HCT116 (cell line): ENCODE measurements around the gene GIMD1. TPM values are rescaled to one million over a fixed set of nuclear protein-coding genes. Genes with fewer than 3 reads are reported as not detected.

Experiments used
- ATAC-seq: fragments of 200-7000 bp; cut with Tn5 transposase; 2 replicates; pipeline ENCODE4 v1.9.1; 2020; ENCODE audit warnings: mild to moderate bottlenecking, moderate library complexity
- BruUV-seq: library from RNA; stranded (reverse); fragments of 400-500 nt; replicated peaks from 2 replicates; lab custom pipeline; 2021; lab: Mats Ljungman, UMichigan
- CTCF ChIA-PET: fragments of 300-600 bp; sonication (Branson Sonifier 250); formaldehyde crosslinking; loops from one replicate; lab custom pipeline; 2021; ENCODE audit warnings: antibody characterized with exemption; lab: Charles Lee
- POLR2A ChIA-PET: fragments of 300-600, 350-600 bp; sonication (Branson Sonifier 250); formaldehyde crosslinking; loops from one replicate; lab custom pipeline; 2021; ENCODE audit warnings: antibody characterized with exemption; lab: Charles Lee
- RAD21 ChIA-PET, 2 experiments: fragments of 300-600 bp; sonication (Branson Sonifier 250); formaldehyde crosslinking; loops; one replicate each; lab custom pipeline; 2023; ENCODE audit warnings: low total read pairs in 2 of 2; ENCODE audit not compliant: uncharacterized antibody in 2 of 2, unreplicated experiment in 2 of 2, low non-redundant PET in 1 of 2; lab: Charles Lee
- DNase-seq: peaks from one replicate; pipeline ENCODE4 v3.0.0-alpha.2; 2010; ENCODE audit warnings: low read depth, low spot score
- H2AFZ ChIP-seq: fragments of 200-600 bp; shearing (Covaris generic), sonication (generic); 2 replicates; pipeline ENCODE4 v1.6.1; 2017; ENCODE audit warnings: low read depth, mixed run types, mixed read lengths, antibody characterized with exemption, low read length; ENCODE audit not compliant: poor library complexity, severe bottlenecking
- H3K27ac ChIP-seq: 2 replicates; pipeline ENCODE4 v1.5.1; 2012; ENCODE audit warnings: low read depth, low read length
- H3K27me3 ChIP-seq: fragments of 200-600 bp; sonication (generic); 2 replicates; pipeline ENCODE4 v1.6.1; 2016; ENCODE audit warnings: mixed run types, low read length, mixed read lengths; ENCODE audit not compliant: insufficient read depth
- H3K36me3 ChIP-seq, 2 experiments: fragments of 200-500 bp in 1 of 2; fragments of 200-600 bp in 1 of 2; sonication (Bioruptor generic) in 1 of 2; sonication (generic) in 1 of 2; 2 replicates each; pipeline versions ENCODE4 v1.5.1 to v1.6.1; 2014 to 2016; ENCODE audit warnings: low read length in 2 of 2, inconsistent platforms in 1 of 2, mixed read lengths in 1 of 2, mixed run types in 1 of 2; ENCODE audit not compliant: insufficient read depth in 2 of 2, control insufficient read depth in 1 of 2
- H3K4me1 ChIP-seq, 2 experiments: fragments of 200-600 bp in 1 of 2; sonication (generic) in 1 of 2; 2 replicates each; pipeline versions ENCODE4 v1.5.1 to v1.6.1; 2012 to 2017; ENCODE audit warnings: low read length in 2 of 2, inconsistent platforms in 1 of 2, mild to moderate bottlenecking in 1 of 2, mixed read lengths in 1 of 2, mixed run types in 1 of 2, moderate library complexity in 1 of 2; ENCODE audit not compliant: insufficient read depth in 2 of 2, control insufficient read depth in 1 of 2
- H3K4me2 ChIP-seq: fragments of 200-600 bp; sonication (generic); 2 replicates; pipeline ENCODE4 v1.6.1; 2017; ENCODE audit warnings: mixed run types, low read length, mixed read lengths
- H3K4me3 ChIP-seq, 2 experiments: fragments of 200-600 bp in 1 of 2; sonication (generic) in 1 of 2; replicated peaks in 1 of 2; 2 replicates each; pipeline ENCODE4 v1.5.1; 2011 to 2016; ENCODE audit warnings: low read length in 2 of 2, control low read depth in 1 of 2, low read depth in 1 of 2, mild to moderate bottlenecking in 1 of 2, mixed read lengths in 1 of 2, mixed run types in 1 of 2
- H3K79me2 ChIP-seq: fragments of 200-600 bp; sonication (generic); 2 replicates; pipeline ENCODE4 v1.6.1; 2017; ENCODE audit warnings: mild to moderate bottlenecking, mixed run types, low read length, moderate library complexity, mixed read lengths; ENCODE audit not compliant: insufficient read depth
- H3K9ac ChIP-seq: fragments of 200-600 bp; sonication (generic); 2 replicates; pipeline ENCODE4 v1.6.1; 2016; ENCODE audit warnings: low read length, mixed read lengths
- H3K9me2 ChIP-seq: fragments of 200-600 bp; sonication (generic), shearing (Covaris generic); 2 replicates; pipeline ENCODE4 v1.6.1; 2017; ENCODE audit warnings: mixed run types, mild to moderate bottlenecking, moderate library complexity; ENCODE audit not compliant: insufficient read depth
- H3K9me3 ChIP-seq, 2 experiments: fragments of 200-500 bp in 1 of 2; fragments of 200-600 bp in 1 of 2; sonication (Bioruptor generic) in 1 of 2; sonication (generic) in 1 of 2; 2 replicates each; pipeline ENCODE4 v1.6.1; 2014 to 2017; ENCODE audit warnings: low read length in 2 of 2, mixed read lengths in 2 of 2, inconsistent platforms in 1 of 2, low read depth in 1 of 2, mild to moderate bottlenecking in 1 of 2, mixed run types in 1 of 2, moderate library complexity in 1 of 2; ENCODE audit not compliant: control insufficient read depth in 1 of 2, insufficient read depth in 1 of 2
- H4K20me1 ChIP-seq: fragments of 200-600 bp; sonication (generic), shearing (Covaris generic); 2 replicates; pipeline ENCODE4 v1.6.1; 2017; ENCODE audit warnings: mixed run types, mild to moderate bottlenecking, moderate library complexity; ENCODE audit not compliant: insufficient read depth
- CTCF ChIP-seq, 3 experiments: fragments of 200-600 bp in 1 of 3; sonication (generic) in 1 of 3; IDR thresholded peaks in 2 of 3; conservative IDR thresholded peaks in 1 of 3; 2 replicates each; pipeline ENCODE4 v1.5.1; 2012 to 2017; ENCODE audit warnings: low read depth in 2 of 3, low read length in 2 of 3, antibody characterized with exemption in 1 of 3, borderline replicate concordance in 1 of 3, control low read depth in 1 of 3, mild to moderate bottlenecking in 1 of 3, mixed read lengths in 1 of 3, mixed run types in 1 of 3, moderate library complexity in 1 of 3; ENCODE audit not compliant: insufficient read depth in 1 of 3
- EZH2 ChIP-seq: fragments of 200-600 bp; sonication (generic); IDR thresholded peaks from 2 replicates; pipeline ENCODE4 v1.6.1; 2017; ENCODE audit warnings: antibody characterized with exemption, mixed run types
- EZH2phosphoT487 ChIP-seq: fragments of 200-600 bp; IDR thresholded peaks from 2 replicates; pipeline ENCODE4 v1.6.1; 2018; ENCODE audit warnings: antibody characterized with exemption, borderline replicate concordance
- FOSL1 ChIP-seq: IDR thresholded peaks from 2 replicates; pipeline ENCODE4 v1.6.1; 2012; ENCODE audit warnings: low read depth
- JUND ChIP-seq: IDR thresholded peaks from 2 replicates; pipeline ENCODE4 v1.6.1; 2012
- MAX ChIP-seq: IDR thresholded peaks from 2 replicates; pipeline ENCODE4 v1.6.1; 2012
- POLR2AphosphoS5 ChIP-seq: IDR thresholded peaks from 2 replicates; pipeline ENCODE4 v1.6.1; 2011; ENCODE audit warnings: mild to moderate bottlenecking, low read depth, low read length, moderate library complexity
- REST ChIP-seq: IDR thresholded peaks from 2 replicates; pipeline ENCODE4 v1.6.1; 2012; ENCODE audit warnings: low read depth
- SIN3A ChIP-seq: IDR thresholded peaks from 2 replicates; pipeline ENCODE4 v1.6.1; 2012; ENCODE audit warnings: low read depth
- SP1 ChIP-seq: IDR thresholded peaks from 2 replicates; pipeline ENCODE4 v1.6.1; 2012; ENCODE audit warnings: low read depth
- SRF ChIP-seq: IDR thresholded peaks from 2 replicates; pipeline ENCODE4 v1.6.1; 2012; ENCODE audit warnings: low read depth
- TCF7L2 ChIP-seq: IDR thresholded peaks from 2 replicates; pipeline ENCODE4 v1.7.0; 2011; ENCODE audit warnings: borderline replicate concordance, inconsistent platforms; ENCODE audit not compliant: insufficient read depth, insufficient read length; ENCODE audit errors: extremely low read depth
- ZBTB33 ChIP-seq: IDR thresholded peaks from 2 replicates; pipeline ENCODE4 v1.6.1; 2011; ENCODE audit warnings: mild to moderate bottlenecking, low read length, moderate library complexity; ENCODE audit not compliant: insufficient replicate concordance; ENCODE audit errors: extremely low read depth
- ZFX ChIP-seq: fragments of 450-650 bp; IDR thresholded peaks from 2 replicates; pipeline ENCODE4 v1.6.1; 2017
- ZNF274 ChIP-seq: fragments of 200-500 bp; sonication (Bioruptor generic); IDR thresholded peaks from 2 replicates; pipeline ENCODE4 v1.6.1; 2014; ENCODE audit warnings: mild to moderate bottlenecking, low read depth, low read length, inconsistent platforms
- intact Hi-C: fragments of 100-400 bp; cut with micrococcal nuclease; formaldehyde crosslinking; loops from 2 replicates; pipeline ENCODE4 v1.10.0; 2022
- total RNA-seq: library from RNA; stranded (reverse); gene quantifications from one replicate; pipeline ENCODE4 v1.2.1, GENCODE V29; 2021; ENCODE audit not compliant: unreplicated experiment

The GIMD1 gene
- total RNA-seq, 1 experiment from 2014 or later, result not detected

- no peak for TF ChIP-seq TCF7L2
- no peak for TF ChIP-seq FOSL1
- no peak for TF ChIP-seq EZH2phosphoT487
- TF ChIP-seq EZH2, result no peak
Observed at GRCh38 chr4:106380179-106380578, 11.6 kb upstream of the GIMD1 start (continued).

- DNase-seq (no peak), ATAC-seq (no peak)
- H3K36me3 ChIP-seq, result no peaks in the 10 kb centered on the region
- no peaks in the 10 kb centered on the region for H4K20me1 ChIP-seq
- no peaks in the 10 kb centered on the region for H3K79me2 ChIP-seq
- no peak overlapping the region for H3K4me3 ChIP-seq
- H3K9me2 ChIP-seq, result no peaks in the 10 kb centered on the region
- no peaks in the 10 kb centered on the region for H3K9me3 ChIP-seq
- ChIA-PET POLR2A (no interaction called here), RAD21 (no interaction called here), CTCF (interaction anchor here (1.6 kb wide), 1 partner anchor 525 kb away, joined by 4 read pairs; no protein-coding TSS in a partner anchor)
- peaks cover 0 to 3% of the 10 kb centered on the region in 2 experiments; a peak in 2 of 4 replicates for H3K4me1 ChIP-seq
- intact Hi-C loops, result loop anchor here (1.0 kb wide), 1 partner anchor 20 kb away; no protein-coding TSS in a partner anchor
- H3K27ac ChIP-seq, result no peak overlapping the region
- H2AFZ ChIP-seq, result no peak overlapping the region
- no peaks in the 10 kb centered on the region for H3K27me3 ChIP-seq
- no TSS peak for BruUV-seq
- no peak overlapping the region for H3K9ac ChIP-seq
- H3K4me2 ChIP-seq, result no peak overlapping the region
- TF ChIP-seq ZFX (no peak), TCF7L2 (no peak), ZBTB33 (no peak), POLR2AphosphoS5 (no peak), SRF (no peak), SIN3A (no peak), REST (no peak), SP1 (no peak), CTCF (IDR thresholded peaks at IDR 0.05 in 2 of 3, conservative IDR thresholded peaks at IDR 0.05 in 1 of 3; ENCODE audit: borderline replicate concordance in 1 of 3, insufficient read depth in 1 of 3, low read depth in 2 of 3, low read length in 2 of 3) (no peak), JUND (no peak), EZH2 (no peak), ZNF274 (no peak), MAX (no peak)
- TF ChIP-seq, all 23 proteins: peak for 0
Observed at GRCh38 chr4:106373026-106373425, 4.4 kb upstream of the GIMD1 start.
